ENCODE results near the gene RCN1.

RCN1 gene

GRCh38 chr11:32145282-32145681, 54.4 kb downstream of the RCN1 start:
- no peak for ATAC-seq (ENCODE audit: insufficient read depth, low read depth)
- Histone ChIP-seq H2AFZ (ENCODE audit: low read depth, low read length) (no peak overlapping the region), H3K9me3 (ENCODE audit: insufficient read depth, low read length, severe bottlenecking) (no peaks in the 10 kb centered on the region), H3K9ac (ENCODE audit: low read depth, low read length) (no peak overlapping the region), H3K79me2 (ENCODE audit: insufficient read depth, low read length) (no peaks in the 10 kb centered on the region), H3K4me3 (ENCODE audit: low read depth in 1 of 2, low read length in 2 of 2) (no peak overlapping the region), H3K4me1 (ENCODE audit: insufficient read depth, low read length) (no peaks in the 10 kb centered on the region), H4K20me1 (ENCODE audit: insufficient read depth, low read length) (no peaks in the 10 kb centered on the region), H3K4me2 (ENCODE audit: insufficient read depth, low read length) (no peak overlapping the region), H3K27me3 (ENCODE audit: insufficient read depth, low read length, poor library complexity) (peaks cover 3% of the 10 kb centered on the region), H3K36me3 (ENCODE audit: insufficient read depth, low read length) (no peaks in the 10 kb centered on the region), H3K27ac (ENCODE audit: low read length) (no peak overlapping the region)
- TF ChIP-seq EZH2 (IDR thresholded peaks at IDR 0.05; ENCODE audit: borderline replicate concordance, low read depth, low read length, severe bottlenecking) = no peak
- TF ChIP-seq, protein P1, sequence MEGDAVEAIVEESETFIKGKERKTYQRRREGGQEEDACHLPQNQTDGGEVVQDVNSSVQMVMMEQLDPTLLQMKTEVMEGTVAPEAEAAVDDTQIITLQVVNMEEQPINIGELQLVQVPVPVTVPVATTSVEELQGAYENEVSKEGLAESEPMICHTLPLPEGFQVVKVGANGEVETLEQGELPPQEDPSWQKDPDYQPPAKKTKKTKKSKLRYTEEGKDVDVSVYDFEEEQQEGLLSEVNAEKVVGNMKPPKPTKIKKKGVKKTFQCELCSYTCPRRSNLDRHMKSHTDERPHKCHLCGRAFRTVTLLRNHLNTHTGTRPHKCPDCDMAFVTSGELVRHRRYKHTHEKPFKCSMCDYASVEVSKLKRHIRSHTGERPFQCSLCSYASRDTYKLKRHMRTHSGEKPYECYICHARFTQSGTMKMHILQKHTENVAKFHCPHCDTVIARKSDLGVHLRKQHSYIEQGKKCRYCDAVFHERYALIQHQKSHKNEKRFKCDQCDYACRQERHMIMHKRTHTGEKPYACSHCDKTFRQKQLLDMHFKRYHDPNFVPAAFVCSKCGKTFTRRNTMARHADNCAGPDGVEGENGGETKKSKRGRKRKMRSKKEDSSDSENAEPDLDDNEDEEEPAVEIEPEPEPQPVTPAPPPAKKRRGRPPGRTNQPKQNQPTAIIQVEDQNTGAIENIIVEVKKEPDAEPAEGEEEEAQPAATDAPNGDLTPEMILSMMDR (IDR thresholded peaks at IDR 0.05; ENCODE audit: borderline replicate concordance, extremely low read depth, low read length, poor library complexity, severe bottlenecking) = no peak
- no peak for DNase-seq

DNA sequence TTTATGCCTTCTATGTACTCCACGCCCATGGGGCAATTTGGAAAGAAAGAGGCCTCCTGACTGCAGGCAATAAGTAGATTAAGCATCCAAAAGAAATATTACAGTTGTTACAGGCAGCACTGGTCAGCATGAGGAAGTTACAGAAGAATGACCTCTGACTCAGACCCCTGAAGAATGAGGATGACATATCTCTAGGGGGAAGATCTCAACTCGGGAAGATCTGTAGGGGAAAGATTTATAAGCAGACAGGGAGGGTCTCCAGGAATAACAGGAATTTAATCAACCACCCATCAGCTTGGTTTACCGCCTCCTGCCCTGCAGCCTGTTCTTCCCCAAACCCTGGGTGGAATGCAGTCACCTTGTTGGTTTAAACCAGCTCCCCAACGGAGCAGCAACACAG, 58.0 kb downstream of the RCN1 start:
- Histone ChIP-seq H2AFZ (ENCODE audit: low read depth, low read length) (no peak overlapping the region), H3K79me2 (ENCODE audit: insufficient read depth, low read length) (no peaks in the 10 kb centered on the region), H3K27ac (ENCODE audit: low read length) (no peak overlapping the region), H3K9ac (ENCODE audit: low read depth, low read length) (no peak overlapping the region), H3K9me3 (ENCODE audit: insufficient read depth, low read length, severe bottlenecking) (no peaks in the 10 kb centered on the region), H3K4me2 (ENCODE audit: insufficient read depth, low read length) (no peak overlapping the region), H3K36me3 (ENCODE audit: insufficient read depth, low read length) (no peaks in the 10 kb centered on the region), H4K20me1 (ENCODE audit: insufficient read depth, low read length) (no peaks in the 10 kb centered on the region), H3K4me3 (ENCODE audit: low read depth in 1 of 2, low read length in 2 of 2) (no peak overlapping the region), H3K27me3 (ENCODE audit: insufficient read depth, low read length, poor library complexity) (peaks cover 21% of the 10 kb centered on the region), H3K4me1 (ENCODE audit: insufficient read depth, low read length) (no peaks in the 10 kb centered on the region)
- ATAC-seq (ENCODE audit: insufficient read depth, low read depth) (no peak), DNase-seq (no peak)
- TF ChIP-seq, protein P1 (IDR thresholded peaks at IDR 0.05; ENCODE audit: borderline replicate concordance, extremely low read depth, low read length, poor library complexity, severe bottlenecking) = no peak
- TF ChIP-seq EZH2 (IDR thresholded peaks at IDR 0.05; ENCODE audit: borderline replicate concordance, low read depth, low read length, severe bottlenecking) = no peak

DNA sequence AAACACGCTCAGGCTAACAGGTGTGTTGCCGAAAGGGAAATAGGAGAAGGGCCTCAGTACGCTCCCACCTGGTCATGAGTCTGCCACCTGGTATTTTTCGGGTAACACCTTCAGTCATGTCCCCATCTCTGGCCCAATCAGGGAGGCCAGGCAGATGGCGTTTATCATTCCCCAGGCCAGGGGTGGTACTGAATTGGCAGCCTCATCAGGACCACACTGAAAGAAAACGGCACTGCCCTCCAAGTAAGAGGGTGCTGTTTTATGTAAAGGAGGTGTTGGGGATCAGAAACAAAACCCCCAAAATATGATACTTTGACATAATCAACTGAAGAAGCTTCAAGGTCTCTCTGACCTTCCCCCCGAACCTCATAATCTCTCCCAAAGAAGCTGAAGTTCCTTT, 58.9 kb downstream of the RCN1 start:
- DNase-seq = no peak
- no peak overlapping the region for H3K9ac ChIP-seq (ENCODE audit: low read depth, low read length)
- H3K27me3 ChIP-seq (ENCODE audit: insufficient read depth, low read length, poor library complexity) = peaks cover 21% of the 10 kb centered on the region

More for the DNA sequence above, 58.9 kb downstream of the RCN1 start:
- no peaks in the 10 kb centered on the region for H3K36me3 ChIP-seq (ENCODE audit: insufficient read depth, low read length)
- H2AFZ ChIP-seq (ENCODE audit: low read depth, low read length) = no peak overlapping the region
- H3K9me3 ChIP-seq (ENCODE audit: insufficient read depth, low read length, severe bottlenecking) = no peaks in the 10 kb centered on the region
- no peaks in the 10 kb centered on the region for H4K20me1 ChIP-seq (ENCODE audit: insufficient read depth, low read length)
- no peak overlapping the region for H3K27ac ChIP-seq (ENCODE audit: low read length)
- H3K79me2 ChIP-seq (ENCODE audit: insufficient read depth, low read length) = no peaks in the 10 kb centered on the region
- no peak overlapping the region for H3K4me2 ChIP-seq (ENCODE audit: insufficient read depth, low read length)
- no peak for ATAC-seq (ENCODE audit: insufficient read depth, low read depth)
- TF ChIP-seq, protein P1 (IDR thresholded peaks at IDR 0.05; ENCODE audit: borderline replicate concordance, extremely low read depth, low read length, poor library complexity, severe bottlenecking) = no peak
- no peak for TF ChIP-seq EZH2 (IDR thresholded peaks at IDR 0.05; ENCODE audit: borderline replicate concordance, low read depth, low read length, severe bottlenecking)
- no peak overlapping the region for H3K4me3 ChIP-seq (ENCODE audit: low read depth in 1 of 2, low read length in 2 of 2)
- no peaks in the 10 kb centered on the region for H3K4me1 ChIP-seq (ENCODE audit: insufficient read depth, low read length)

Measured in DND-41 (cell line).